GM18520 (cell line): ENCODE results near the gene CREM.

Experiments used
- ATAC-seq: cut with Tn5 transposase; IDR thresholded peaks from one replicate; pipeline ENCODE4 v1.9.1; 2021; ENCODE audit not compliant: unreplicated experiment

The CREM gene

GRCh38 chr10:35133586-35133985, 6.9 kb downstream of the CREM start:
- no peak for ATAC-seq

DNA sequence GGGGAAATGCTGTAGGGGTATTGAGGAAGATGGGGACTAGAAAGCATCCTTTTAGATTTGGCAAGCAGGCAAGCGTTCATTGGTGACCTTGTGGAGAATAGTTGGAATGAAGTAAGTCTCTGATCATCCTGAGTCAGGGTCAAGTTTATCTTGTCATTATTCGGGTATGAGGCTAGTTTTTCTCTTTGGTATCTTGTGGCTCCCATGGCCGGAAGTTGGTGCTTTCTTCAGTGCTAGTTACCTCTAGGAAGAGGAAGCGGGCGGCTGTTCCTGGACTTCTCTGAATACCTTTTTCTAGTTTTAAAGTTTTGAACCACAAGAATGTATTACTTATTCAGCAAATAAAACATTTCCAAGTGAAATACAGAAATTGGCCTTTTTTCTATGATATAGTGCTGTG, 9.2 kb downstream of the CREM start:
- ATAC-seq: no peak

- ATAC-seq: peak; percentile 44
These were observed 9.7 kb downstream of the CREM start for GRCh38 chr10:35136263-35136815.

- no peak for ATAC-seq
These were observed 13.5 kb downstream of the CREM start for GRCh38 chr10:35140126-35140525.

- ATAC-seq: no peak
These were observed 14.1 kb downstream of the CREM start for GRCh38 chr10:35140727-35141126.

DNA sequence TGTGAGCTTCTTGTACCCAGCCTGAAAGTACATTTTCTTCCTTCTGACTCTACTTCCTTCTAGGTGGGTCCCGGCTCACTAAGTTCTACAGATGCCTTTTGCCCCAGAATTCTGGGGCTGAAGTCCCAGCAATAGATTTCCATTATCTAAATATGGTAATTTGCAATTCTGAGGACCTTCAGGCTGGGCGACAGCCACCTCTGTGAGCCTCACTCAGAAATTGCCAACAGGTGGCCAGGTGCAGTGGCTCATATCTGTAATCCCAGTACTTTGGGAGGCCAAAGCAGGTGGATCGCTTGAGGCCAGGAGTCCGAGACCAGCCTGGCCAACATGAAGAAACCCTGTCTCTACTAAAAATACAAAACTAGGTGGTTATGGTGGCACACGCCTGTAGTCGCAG, 23.7 kb downstream of the CREM start:
- no peak for ATAC-seq

DNA sequence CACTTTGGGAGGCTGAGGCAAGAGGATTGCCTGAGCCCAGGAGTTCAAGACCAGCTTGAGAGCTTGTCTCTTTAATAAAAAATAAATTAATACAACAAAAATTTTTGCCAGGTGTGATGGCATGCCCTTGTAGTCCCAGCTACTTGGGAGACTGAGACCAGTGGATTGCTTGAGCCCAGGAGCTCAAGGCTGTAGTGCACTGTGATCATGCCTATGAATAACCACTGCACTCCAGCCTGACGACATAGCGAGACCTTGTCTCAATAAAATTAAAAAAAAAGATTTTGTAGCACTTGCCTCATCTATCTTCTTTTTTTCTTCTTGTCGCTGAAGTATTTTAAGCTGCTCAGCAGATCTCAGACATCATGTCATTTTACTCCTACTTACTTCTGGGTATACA, 26.3 kb downstream of the CREM start:
- ATAC-seq: no peak

DNA sequence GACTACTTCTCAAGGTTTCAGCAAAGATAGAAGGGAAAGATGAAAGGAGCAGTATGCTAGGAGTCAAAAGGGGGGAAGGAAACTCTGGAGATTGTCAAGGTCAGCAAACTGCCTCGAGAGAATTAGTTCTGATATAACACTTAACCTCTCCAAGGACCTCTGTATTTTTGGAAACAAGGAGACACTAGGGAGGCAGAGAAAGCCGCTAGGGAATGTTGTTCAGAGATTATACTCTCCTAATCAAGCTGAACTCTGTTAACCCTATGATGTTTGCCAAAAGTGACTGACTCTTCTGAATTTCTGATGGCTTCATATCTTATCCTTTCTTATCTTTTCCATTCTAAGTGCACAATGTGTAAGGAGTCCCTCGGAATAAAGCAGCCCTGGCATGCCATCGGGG, 27.1 kb downstream of the CREM start:
- no peak for ATAC-seq

GRCh38 chr10:35160743-35161142, 34.1 kb downstream of the CREM start:
- no peak for ATAC-seq

DNA sequence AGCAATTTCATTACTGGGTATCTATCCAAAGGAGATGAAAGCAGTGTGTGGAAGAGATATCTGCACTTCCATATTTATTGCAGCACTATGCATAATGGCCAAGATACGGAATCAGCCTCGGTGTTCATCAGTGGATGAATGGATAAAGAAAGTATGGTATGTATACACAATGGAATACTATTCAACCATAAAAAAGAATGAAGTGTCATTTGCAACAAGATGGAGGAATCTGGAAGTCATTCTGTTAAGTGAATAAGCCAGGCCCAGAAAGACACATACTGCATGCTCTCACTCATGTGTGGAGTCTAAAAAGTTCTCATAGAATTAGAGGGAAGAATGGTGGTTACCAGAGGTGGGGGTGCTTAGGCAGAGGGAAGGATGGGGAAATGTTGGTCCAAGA, 35.3 kb downstream of the CREM start:
- no peak for ATAC-seq

DNA sequence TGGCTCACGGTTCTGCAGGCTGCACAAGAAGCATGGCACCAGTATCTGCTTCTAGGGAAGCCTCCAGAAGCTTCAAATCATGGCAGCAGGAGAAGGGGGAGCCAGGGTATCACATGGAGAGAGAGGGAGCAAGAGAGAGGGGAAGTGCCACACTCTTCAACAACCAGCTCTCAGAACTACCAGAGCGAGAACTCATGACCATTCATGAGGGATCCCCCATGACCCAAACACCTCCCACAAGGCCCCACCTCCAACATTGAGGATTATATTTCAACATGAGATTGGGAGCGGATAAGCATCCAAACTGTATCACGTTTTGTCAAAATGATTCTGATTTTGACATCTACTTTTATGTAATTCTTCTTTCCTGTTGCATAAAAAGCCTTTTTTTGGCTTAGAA, 38.5 kb downstream of the CREM start:
- ATAC-seq: no peak

DNA sequence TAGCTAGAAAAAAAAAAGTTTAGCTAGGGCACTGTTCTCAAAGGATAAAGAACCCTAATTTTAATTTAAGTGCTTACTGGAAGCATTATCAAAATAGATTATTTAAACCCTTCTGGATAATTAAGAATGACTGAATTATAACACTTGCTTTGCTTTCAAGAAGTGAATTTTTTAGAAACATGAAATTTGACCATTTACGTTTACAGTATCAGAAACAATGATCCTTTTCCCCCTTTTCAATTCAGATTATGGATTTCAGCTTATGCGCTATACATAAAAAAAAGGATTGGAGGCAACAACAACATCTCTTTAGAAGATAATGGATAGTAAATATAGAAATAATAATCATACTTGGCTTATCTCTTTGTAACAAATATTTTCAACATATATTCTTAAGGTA, 39.2 kb downstream of the CREM start:
- ATAC-seq: no peak

GRCh38 chr10:35166607-35167006, 40.0 kb downstream of the CREM start:
- no peak for ATAC-seq

DNA sequence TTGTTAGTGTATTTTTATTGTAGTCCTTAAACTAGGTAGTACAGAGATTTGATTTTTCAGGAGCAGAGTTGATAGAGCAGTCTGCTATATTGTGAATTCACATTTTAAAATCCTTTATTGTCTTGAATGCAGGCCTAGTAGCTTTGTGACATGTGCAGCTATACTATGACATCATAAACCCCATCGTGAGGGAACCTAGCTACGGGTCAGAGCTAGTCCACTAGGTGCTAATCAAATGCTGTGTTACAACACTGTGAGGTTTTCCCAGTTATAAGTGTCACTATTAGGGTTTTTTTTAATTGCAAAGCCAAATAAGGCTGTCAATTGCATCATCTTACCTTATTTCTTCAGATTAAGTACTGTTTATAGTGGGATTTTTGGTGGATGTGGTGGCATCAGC, 40.7 kb downstream of the CREM start:
- ATAC-seq: no peak

GRCh38 chr10:35172146-35172545, 45.5 kb downstream of the CREM start:
- no peak for ATAC-seq

GRCh38 chr10:35172574-35172973, 45.9 kb downstream of the CREM start:
- ATAC-seq: no peak

DNA sequence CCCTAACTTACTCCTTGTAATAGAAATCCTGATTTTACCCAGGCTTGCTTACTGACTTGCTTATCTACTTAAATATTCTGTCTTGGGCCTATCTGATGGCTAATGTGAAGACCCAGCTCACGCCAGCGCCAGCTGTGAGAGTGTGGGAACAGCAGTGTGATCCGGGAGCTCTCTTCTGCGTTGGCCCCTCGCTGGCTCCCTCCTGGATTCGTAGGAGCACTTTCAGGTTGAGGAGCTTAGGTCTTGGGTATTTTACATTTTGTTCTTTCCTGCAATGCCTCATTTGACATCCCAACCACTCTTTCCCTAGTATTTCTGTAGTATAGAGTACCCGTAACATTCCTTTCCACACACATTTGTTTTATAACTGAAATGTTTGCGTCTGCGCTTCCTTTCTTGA, 51.7 kb downstream of the CREM start:
- no peak for ATAC-seq

- ATAC-seq: no peak
These were observed 56.2 kb downstream of the CREM start for GRCh38 chr10:35182631-35183510.

GRCh38 chr10:35184527-35185171, 58.0 kb downstream of the CREM start:
- no peak for ATAC-seq

- peak; percentile 63 for ATAC-seq
These were observed 58.8 kb downstream of the CREM start for GRCh38 chr10:35185260-35186034.

- no peak for ATAC-seq
These were observed 62.3 kb downstream of the CREM start for GRCh38 chr10:35188954-35189353.
